HCT116 (cell line): ENCODE results near the gene MBLAC1. TPM values are rescaled to one million over a fixed set of nuclear protein-coding genes. Genes with fewer than 3 reads are reported as not detected.
"Not testable (repeated sequence)": the region's sequence is repeated elsewhere in the genome, so short reads cannot be mapped to it uniquely, and the experiment has no call there.

Experiments used
- ATAC-seq: fragments of 200-7000 bp; cut with Tn5 transposase; 2 replicates; pipeline ENCODE4 v1.9.1; 2020; ENCODE audit warnings: mild to moderate bottlenecking, moderate library complexity
- BruUV-seq: library from RNA; stranded (reverse); fragments of 400-500 nt; replicated peaks from 2 replicates; lab custom pipeline; 2021; lab: Mats Ljungman, UMichigan
- CTCF ChIA-PET: fragments of 300-600 bp; sonication (Branson Sonifier 250); formaldehyde crosslinking; loops from one replicate; lab custom pipeline; 2021; ENCODE audit warnings: antibody characterized with exemption; lab: Charles Lee
- POLR2A ChIA-PET: fragments of 300-600, 350-600 bp; sonication (Branson Sonifier 250); formaldehyde crosslinking; loops from one replicate; lab custom pipeline; 2021; ENCODE audit warnings: antibody characterized with exemption; lab: Charles Lee
- RAD21 ChIA-PET, 2 experiments: fragments of 300-600 bp; sonication (Branson Sonifier 250); formaldehyde crosslinking; loops; one replicate each; lab custom pipeline; 2023; ENCODE audit warnings: low total read pairs in 2 of 2; ENCODE audit not compliant: uncharacterized antibody in 2 of 2, unreplicated experiment in 2 of 2, low non-redundant PET in 1 of 2; lab: Charles Lee
- DNase-seq: peaks from one replicate; pipeline ENCODE4 v3.0.0-alpha.2; 2010; ENCODE audit warnings: low read depth, low spot score
- H2AFZ ChIP-seq: fragments of 200-600 bp; shearing (Covaris generic), sonication (generic); 2 replicates; pipeline ENCODE4 v1.6.1; 2017; ENCODE audit warnings: low read depth, mixed run types, mixed read lengths, antibody characterized with exemption, low read length; ENCODE audit not compliant: poor library complexity, severe bottlenecking
- H3K27ac ChIP-seq: 2 replicates; pipeline ENCODE4 v1.5.1; 2012; ENCODE audit warnings: low read depth, low read length
- H3K27me3 ChIP-seq: fragments of 200-600 bp; sonication (generic); 2 replicates; pipeline ENCODE4 v1.6.1; 2016; ENCODE audit warnings: mixed run types, low read length, mixed read lengths; ENCODE audit not compliant: insufficient read depth
- H3K36me3 ChIP-seq, 2 experiments: fragments of 200-500 bp in 1 of 2; fragments of 200-600 bp in 1 of 2; sonication (Bioruptor generic) in 1 of 2; sonication (generic) in 1 of 2; 2 replicates each; pipeline versions ENCODE4 v1.5.1 to v1.6.1; 2014 to 2016; ENCODE audit warnings: low read length in 2 of 2, inconsistent platforms in 1 of 2, mixed read lengths in 1 of 2, mixed run types in 1 of 2; ENCODE audit not compliant: insufficient read depth in 2 of 2, control insufficient read depth in 1 of 2
- H3K4me1 ChIP-seq, 2 experiments: fragments of 200-600 bp in 1 of 2; sonication (generic) in 1 of 2; 2 replicates each; pipeline versions ENCODE4 v1.5.1 to v1.6.1; 2012 to 2017; ENCODE audit warnings: low read length in 2 of 2, inconsistent platforms in 1 of 2, mild to moderate bottlenecking in 1 of 2, mixed read lengths in 1 of 2, mixed run types in 1 of 2, moderate library complexity in 1 of 2; ENCODE audit not compliant: insufficient read depth in 2 of 2, control insufficient read depth in 1 of 2
- H3K4me2 ChIP-seq: fragments of 200-600 bp; sonication (generic); 2 replicates; pipeline ENCODE4 v1.6.1; 2017; ENCODE audit warnings: mixed run types, low read length, mixed read lengths
- H3K4me3 ChIP-seq, 2 experiments: fragments of 200-600 bp in 1 of 2; sonication (generic) in 1 of 2; replicated peaks in 1 of 2; 2 replicates each; pipeline ENCODE4 v1.5.1; 2011 to 2016; ENCODE audit warnings: low read length in 2 of 2, control low read depth in 1 of 2, low read depth in 1 of 2, mild to moderate bottlenecking in 1 of 2, mixed read lengths in 1 of 2, mixed run types in 1 of 2
- H3K79me2 ChIP-seq: fragments of 200-600 bp; sonication (generic); 2 replicates; pipeline ENCODE4 v1.6.1; 2017; ENCODE audit warnings: mild to moderate bottlenecking, mixed run types, low read length, moderate library complexity, mixed read lengths; ENCODE audit not compliant: insufficient read depth
- H3K9ac ChIP-seq: fragments of 200-600 bp; sonication (generic); 2 replicates; pipeline ENCODE4 v1.6.1; 2016; ENCODE audit warnings: low read length, mixed read lengths
- H3K9me2 ChIP-seq: fragments of 200-600 bp; sonication (generic), shearing (Covaris generic); 2 replicates; pipeline ENCODE4 v1.6.1; 2017; ENCODE audit warnings: mixed run types, mild to moderate bottlenecking, moderate library complexity; ENCODE audit not compliant: insufficient read depth
- H3K9me3 ChIP-seq, 2 experiments: fragments of 200-500 bp in 1 of 2; fragments of 200-600 bp in 1 of 2; sonication (Bioruptor generic) in 1 of 2; sonication (generic) in 1 of 2; 2 replicates each; pipeline ENCODE4 v1.6.1; 2014 to 2017; ENCODE audit warnings: low read length in 2 of 2, mixed read lengths in 2 of 2, inconsistent platforms in 1 of 2, low read depth in 1 of 2, mild to moderate bottlenecking in 1 of 2, mixed run types in 1 of 2, moderate library complexity in 1 of 2; ENCODE audit not compliant: control insufficient read depth in 1 of 2, insufficient read depth in 1 of 2
- H4K20me1 ChIP-seq: fragments of 200-600 bp; sonication (generic), shearing (Covaris generic); 2 replicates; pipeline ENCODE4 v1.6.1; 2017; ENCODE audit warnings: mixed run types, mild to moderate bottlenecking, moderate library complexity; ENCODE audit not compliant: insufficient read depth
- ELF1 ChIP-seq: IDR thresholded peaks from 2 replicates; pipeline ENCODE4 v1.6.1; 2012; ENCODE audit warnings: low read depth, borderline replicate concordance
- EZH2phosphoT487 ChIP-seq: fragments of 200-600 bp; IDR thresholded peaks from 2 replicates; pipeline ENCODE4 v1.6.1; 2018; ENCODE audit warnings: antibody characterized with exemption, borderline replicate concordance
- intact Hi-C: fragments of 100-400 bp; cut with micrococcal nuclease; formaldehyde crosslinking; loops from 2 replicates; pipeline ENCODE4 v1.10.0; 2022
- total RNA-seq: library from RNA; stranded (reverse); gene quantifications from one replicate; pipeline ENCODE4 v1.2.1, GENCODE V29; 2021; ENCODE audit not compliant: unreplicated experiment
- TF ChIP-seq, protein P1 (sequence below), 3 experiments: fragments of 200-600 bp in 1 of 3; sonication (generic) in 1 of 3; IDR thresholded peaks in 2 of 3; conservative IDR thresholded peaks in 1 of 3; 2 replicates each; pipeline ENCODE4 v1.5.1; 2012 to 2017; ENCODE audit warnings: low read depth in 2 of 3, low read length in 2 of 3, antibody characterized with exemption in 1 of 3, borderline replicate concordance in 1 of 3, control low read depth in 1 of 3, mild to moderate bottlenecking in 1 of 3, mixed read lengths in 1 of 3, mixed run types in 1 of 3, moderate library complexity in 1 of 3; ENCODE audit not compliant: insufficient read depth in 1 of 3
- TF ChIP-seq, protein P2 (sequence below): IDR thresholded peaks from 2 replicates; pipeline ENCODE4 v1.6.1; 2012; ENCODE audit warnings: low read depth

Gene MBLAC1
- total RNA-seq, 1 experiment from 2014 or later = 2.0 TPM

DNA sequence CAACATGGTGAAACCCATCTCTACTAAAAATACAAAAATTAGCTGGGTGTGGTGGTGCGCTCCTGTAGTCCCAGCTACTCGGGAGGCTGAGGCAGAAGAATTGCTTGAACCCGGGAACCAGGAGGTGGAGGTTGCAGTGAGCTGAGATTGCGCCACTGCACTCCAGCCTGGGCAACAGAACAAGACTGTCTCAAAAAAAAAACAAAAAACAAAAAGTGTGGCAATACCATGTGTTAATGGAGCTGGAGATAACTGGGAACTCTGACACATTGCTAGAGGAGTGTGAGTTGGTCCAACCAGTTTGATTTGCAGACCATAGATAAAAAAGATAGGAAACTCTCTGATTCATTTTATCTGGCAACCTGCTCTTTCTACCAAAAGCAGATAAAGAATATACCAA lies 19.6 kb downstream of the MBLAC1 start:
- RAD21 ChIA-PET, CTCF ChIA-PET: not testable (repeated sequence)

DNA sequence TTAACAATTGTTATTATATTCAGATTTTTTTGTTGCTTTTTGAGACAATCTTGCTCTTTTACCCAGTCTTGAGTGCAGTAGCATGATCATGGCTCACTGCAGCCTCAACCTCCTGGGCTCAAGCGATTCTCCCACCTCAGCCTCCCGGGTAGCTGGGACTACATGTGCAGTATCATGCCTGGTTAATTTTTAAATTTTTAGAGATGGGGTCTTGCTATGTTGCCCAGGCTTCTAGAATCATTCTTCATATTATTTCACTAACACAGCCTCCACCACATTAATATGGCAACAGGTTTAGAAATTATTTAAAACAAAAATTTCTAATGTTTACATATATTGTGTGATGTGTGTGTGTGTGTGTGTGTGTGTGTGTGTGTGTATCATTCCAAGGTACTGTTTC lies 20.5 kb downstream of the MBLAC1 start:
- Histone ChIP-seq H3K79me2 (peaks cover 23% of the 10 kb centered on the region), H4K20me1 (no peaks in the 10 kb centered on the region), H3K4me1 (peaks cover 9 to 21% of the 10 kb centered on the region in 2 experiments), H3K36me3 (no peaks in the 10 kb centered on the region; a peak in 1 of 4 replicates), H3K4me2 (no peak overlapping the region)
- TF ChIP-seq EZH2phosphoT487 (no peak), ELF1 (no peak)
- TF ChIP-seq, protein P1, sequence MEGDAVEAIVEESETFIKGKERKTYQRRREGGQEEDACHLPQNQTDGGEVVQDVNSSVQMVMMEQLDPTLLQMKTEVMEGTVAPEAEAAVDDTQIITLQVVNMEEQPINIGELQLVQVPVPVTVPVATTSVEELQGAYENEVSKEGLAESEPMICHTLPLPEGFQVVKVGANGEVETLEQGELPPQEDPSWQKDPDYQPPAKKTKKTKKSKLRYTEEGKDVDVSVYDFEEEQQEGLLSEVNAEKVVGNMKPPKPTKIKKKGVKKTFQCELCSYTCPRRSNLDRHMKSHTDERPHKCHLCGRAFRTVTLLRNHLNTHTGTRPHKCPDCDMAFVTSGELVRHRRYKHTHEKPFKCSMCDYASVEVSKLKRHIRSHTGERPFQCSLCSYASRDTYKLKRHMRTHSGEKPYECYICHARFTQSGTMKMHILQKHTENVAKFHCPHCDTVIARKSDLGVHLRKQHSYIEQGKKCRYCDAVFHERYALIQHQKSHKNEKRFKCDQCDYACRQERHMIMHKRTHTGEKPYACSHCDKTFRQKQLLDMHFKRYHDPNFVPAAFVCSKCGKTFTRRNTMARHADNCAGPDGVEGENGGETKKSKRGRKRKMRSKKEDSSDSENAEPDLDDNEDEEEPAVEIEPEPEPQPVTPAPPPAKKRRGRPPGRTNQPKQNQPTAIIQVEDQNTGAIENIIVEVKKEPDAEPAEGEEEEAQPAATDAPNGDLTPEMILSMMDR (IDR thresholded peaks at IDR 0.05 in 2 of 3, conservative IDR thresholded peaks at IDR 0.05 in 1 of 3; ENCODE audit: borderline replicate concordance in 1 of 3, insufficient read depth in 1 of 3, low read depth in 2 of 3, low read length in 2 of 3) = no peak
- TF ChIP-seq, protein P2, sequence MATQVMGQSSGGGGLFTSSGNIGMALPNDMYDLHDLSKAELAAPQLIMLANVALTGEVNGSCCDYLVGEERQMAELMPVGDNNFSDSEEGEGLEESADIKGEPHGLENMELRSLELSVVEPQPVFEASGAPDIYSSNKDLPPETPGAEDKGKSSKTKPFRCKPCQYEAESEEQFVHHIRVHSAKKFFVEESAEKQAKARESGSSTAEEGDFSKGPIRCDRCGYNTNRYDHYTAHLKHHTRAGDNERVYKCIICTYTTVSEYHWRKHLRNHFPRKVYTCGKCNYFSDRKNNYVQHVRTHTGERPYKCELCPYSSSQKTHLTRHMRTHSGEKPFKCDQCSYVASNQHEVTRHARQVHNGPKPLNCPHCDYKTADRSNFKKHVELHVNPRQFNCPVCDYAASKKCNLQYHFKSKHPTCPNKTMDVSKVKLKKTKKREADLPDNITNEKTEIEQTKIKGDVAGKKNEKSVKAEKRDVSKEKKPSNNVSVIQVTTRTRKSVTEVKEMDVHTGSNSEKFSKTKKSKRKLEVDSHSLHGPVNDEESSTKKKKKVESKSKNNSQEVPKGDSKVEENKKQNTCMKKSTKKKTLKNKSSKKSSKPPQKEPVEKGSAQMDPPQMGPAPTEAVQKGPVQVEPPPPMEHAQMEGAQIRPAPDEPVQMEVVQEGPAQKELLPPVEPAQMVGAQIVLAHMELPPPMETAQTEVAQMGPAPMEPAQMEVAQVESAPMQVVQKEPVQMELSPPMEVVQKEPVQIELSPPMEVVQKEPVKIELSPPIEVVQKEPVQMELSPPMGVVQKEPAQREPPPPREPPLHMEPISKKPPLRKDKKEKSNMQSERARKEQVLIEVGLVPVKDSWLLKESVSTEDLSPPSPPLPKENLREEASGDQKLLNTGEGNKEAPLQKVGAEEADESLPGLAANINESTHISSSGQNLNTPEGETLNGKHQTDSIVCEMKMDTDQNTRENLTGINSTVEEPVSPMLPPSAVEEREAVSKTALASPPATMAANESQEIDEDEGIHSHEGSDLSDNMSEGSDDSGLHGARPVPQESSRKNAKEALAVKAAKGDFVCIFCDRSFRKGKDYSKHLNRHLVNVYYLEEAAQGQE = no peak
- TF ChIP-seq, all 23 proteins: peak for 0
- Histone ChIP-seq H3K4me3 (no peak overlapping the region), H3K9me3 (no peaks in the 10 kb centered on the region), H2AFZ (no peak overlapping the region), H3K27ac (no peak overlapping the region), H3K9me2 (no peaks in the 10 kb centered on the region), H3K9ac (no peak overlapping the region), H3K27me3 (no peaks in the 10 kb centered on the region)
- ChIA-PET CTCF (no interaction called here), POLR2A (interaction anchor here (0.6 kb wide), 1 partner anchor 45 kb away, joined by 3 read pairs; no protein-coding TSS in a partner anchor), RAD21 (no interaction called here)
- intact Hi-C loops = no loop called here
- DNase-seq (no peak), ATAC-seq (no peak)
- no TSS peak for BruUV-seq

More for the DNA sequence above, 19.6 kb downstream of the MBLAC1 start:
- H3K4me2 ChIP-seq, H3K4me3 ChIP-seq, intact Hi-C loops, H3K9me3 ChIP-seq, BruUV-seq, H3K27me3 ChIP-seq, H3K9me2 ChIP-seq, H2AFZ ChIP-seq, H4K20me1 ChIP-seq, ATAC-seq, H3K27ac ChIP-seq, H3K9ac ChIP-seq, H3K36me3 ChIP-seq, DNase-seq, POLR2A ChIA-PET: not testable (repeated sequence)
- Histone ChIP-seq H3K4me1 (peaks cover 9 to 21% of the 10 kb centered on the region in 2 experiments), H3K79me2 (peaks cover 16% of the 10 kb centered on the region)
